ENCODE data around the gene FASTKD1.
"Not testable (repeated sequence)": the region's sequence is repeated elsewhere in the genome, so short reads cannot be mapped to it uniquely, and the experiment has no call there.

Gene FASTKD1

DNA sequence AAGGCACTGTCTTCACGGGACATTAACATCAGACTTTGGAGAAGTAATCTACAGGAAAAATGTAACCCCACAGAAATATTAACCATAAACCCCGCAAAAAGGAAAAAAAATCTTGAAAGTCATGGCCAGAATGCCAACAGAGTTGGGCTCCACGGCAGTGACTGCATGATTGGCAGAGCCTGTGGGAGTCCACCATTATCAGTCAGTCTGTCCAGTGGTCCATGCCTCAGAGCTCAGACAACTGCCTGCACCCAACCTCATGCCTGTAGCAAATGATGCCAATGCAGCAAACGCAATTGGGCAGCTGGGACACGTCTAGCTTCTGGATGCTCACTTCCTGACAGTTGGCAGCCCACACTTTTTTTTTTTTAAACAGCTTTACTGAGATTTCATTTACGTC, 5.4 kb upstream of the FASTKD1 start:
- Histone ChIP-seq H3K4me1 (ENCODE audit: insufficient read depth, low read length, poor library complexity, severe bottlenecking) (no peaks in the 10 kb centered on the region), H3K4me3 (ENCODE audit: low read length, poor library complexity, severe bottlenecking) (no peak overlapping the region), H3K9me2 (replicated peaks; ENCODE audit: low read depth, low read length) (no peaks in the 10 kb centered on the region), H3K36me3 (ENCODE audit: insufficient read depth, low read length) (no peaks in the 10 kb centered on the region), H3F3A (ENCODE audit: low read depth) (no peaks in the 10 kb centered on the region), H3K9ac (ENCODE audit: low read depth, low read length, poor library complexity, severe bottlenecking) (no peak overlapping the region), H3K27me3 (ENCODE audit: insufficient read depth, low read length, poor library complexity, severe bottlenecking) (peaks cover 12% of the 10 kb centered on the region), H3K4me2 (ENCODE audit: low read depth, low read length, poor library complexity, severe bottlenecking) (peak overlapping the region; percentile 3), H3K79me2 (ENCODE audit: insufficient read depth, low read length) (no peaks in the 10 kb centered on the region), H2AFZ (ENCODE audit: low read length) (0 out of 2 replicates have a peak overlapping the region, but pooled peaks have one; percentile 26), H3K9me3 (ENCODE audit: insufficient read depth, low read depth, low read length) (peaks cover 3% of the 10 kb centered on the region; the same call in 1 of the 2 replicates), H4K20me1 (ENCODE audit: insufficient read depth, low read length, poor library complexity, severe bottlenecking) (no peaks in the 10 kb centered on the region)
- no peak for TF ChIP-seq EZH2phosphoT487 (IDR thresholded peaks at IDR 0.05; ENCODE audit: borderline replicate concordance)
- TF ChIP-seq, protein P1, sequence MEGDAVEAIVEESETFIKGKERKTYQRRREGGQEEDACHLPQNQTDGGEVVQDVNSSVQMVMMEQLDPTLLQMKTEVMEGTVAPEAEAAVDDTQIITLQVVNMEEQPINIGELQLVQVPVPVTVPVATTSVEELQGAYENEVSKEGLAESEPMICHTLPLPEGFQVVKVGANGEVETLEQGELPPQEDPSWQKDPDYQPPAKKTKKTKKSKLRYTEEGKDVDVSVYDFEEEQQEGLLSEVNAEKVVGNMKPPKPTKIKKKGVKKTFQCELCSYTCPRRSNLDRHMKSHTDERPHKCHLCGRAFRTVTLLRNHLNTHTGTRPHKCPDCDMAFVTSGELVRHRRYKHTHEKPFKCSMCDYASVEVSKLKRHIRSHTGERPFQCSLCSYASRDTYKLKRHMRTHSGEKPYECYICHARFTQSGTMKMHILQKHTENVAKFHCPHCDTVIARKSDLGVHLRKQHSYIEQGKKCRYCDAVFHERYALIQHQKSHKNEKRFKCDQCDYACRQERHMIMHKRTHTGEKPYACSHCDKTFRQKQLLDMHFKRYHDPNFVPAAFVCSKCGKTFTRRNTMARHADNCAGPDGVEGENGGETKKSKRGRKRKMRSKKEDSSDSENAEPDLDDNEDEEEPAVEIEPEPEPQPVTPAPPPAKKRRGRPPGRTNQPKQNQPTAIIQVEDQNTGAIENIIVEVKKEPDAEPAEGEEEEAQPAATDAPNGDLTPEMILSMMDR (conservative IDR thresholded peaks at IDR 0.05; ENCODE audit: low read length): no peak

DNA sequence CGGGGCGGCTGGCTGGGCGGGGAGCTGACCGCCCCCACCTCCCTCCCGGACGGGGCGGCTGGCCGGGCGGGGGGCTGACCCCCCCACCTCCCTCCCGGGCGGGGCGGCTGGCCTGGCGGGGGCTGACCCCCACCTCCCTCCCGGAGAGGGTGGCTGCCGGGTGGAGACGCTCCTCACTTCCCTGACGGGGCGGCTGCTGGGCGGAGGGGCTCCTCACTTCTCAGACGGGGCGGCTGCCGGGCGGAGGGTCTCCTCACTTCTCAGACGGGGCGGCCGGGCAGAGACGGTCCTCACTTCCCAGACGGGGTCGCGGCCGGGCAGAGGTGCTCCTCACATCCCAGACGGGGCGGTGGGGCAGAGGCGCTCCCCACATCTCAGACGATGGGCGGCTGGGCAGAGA, 1.6 kb upstream of the FASTKD1 start:
- peaks cover 21% of the 10 kb centered on the region for H3K4me1 ChIP-seq (ENCODE audit: insufficient read depth, low read length, poor library complexity, severe bottlenecking)
- H3K9ac ChIP-seq (ENCODE audit: low read depth, low read length, poor library complexity, severe bottlenecking); H3K36me3 ChIP-seq (ENCODE audit: insufficient read depth, low read length); H3K4me2 ChIP-seq (ENCODE audit: low read depth, low read length, poor library complexity, severe bottlenecking); H3K9me3 ChIP-seq (ENCODE audit: insufficient read depth, low read depth, low read length); H3K9me2 ChIP-seq (replicated peaks; ENCODE audit: low read depth, low read length); H3K27me3 ChIP-seq (ENCODE audit: insufficient read depth, low read length, poor library complexity, severe bottlenecking); H3K4me3 ChIP-seq (ENCODE audit: low read length, poor library complexity, severe bottlenecking); H2AFZ ChIP-seq (ENCODE audit: low read length); H3F3A ChIP-seq (ENCODE audit: low read depth): not testable (repeated sequence)
- H3K79me2 ChIP-seq (ENCODE audit: insufficient read depth, low read length): peaks cover 31% of the 10 kb centered on the region
- peaks cover 15% of the 10 kb centered on the region for H4K20me1 ChIP-seq (ENCODE audit: insufficient read depth, low read length, poor library complexity, severe bottlenecking)

DNA sequence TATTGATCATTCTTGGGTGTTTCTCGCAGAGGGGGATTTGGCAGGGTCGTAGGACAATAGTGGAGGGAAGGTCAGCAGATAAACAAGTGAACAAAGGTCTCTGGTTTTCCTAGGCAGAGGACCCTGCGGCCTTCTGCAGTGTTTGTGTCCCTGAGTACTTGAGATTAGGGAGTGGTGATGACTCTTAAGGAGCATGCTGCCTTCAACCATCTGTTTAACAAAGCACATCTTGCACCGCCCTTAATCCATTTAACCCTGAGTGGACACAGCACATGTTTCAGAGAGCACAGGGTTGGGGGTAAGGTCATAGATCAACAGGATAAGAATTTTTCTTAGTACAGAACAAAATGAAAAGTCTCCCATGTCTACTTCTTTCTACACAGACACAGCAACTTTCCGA, 874 bp upstream of the FASTKD1 start:
- peaks cover 25% of the 10 kb centered on the region for H3K4me1 ChIP-seq (ENCODE audit: insufficient read depth, low read length, poor library complexity, severe bottlenecking)
- H3K4me3 ChIP-seq (ENCODE audit: low read length, poor library complexity, severe bottlenecking); H3K9me3 ChIP-seq (ENCODE audit: insufficient read depth, low read depth, low read length); H3F3A ChIP-seq (ENCODE audit: low read depth); H3K9me2 ChIP-seq (replicated peaks; ENCODE audit: low read depth, low read length); H3K4me2 ChIP-seq (ENCODE audit: low read depth, low read length, poor library complexity, severe bottlenecking); H3K36me3 ChIP-seq (ENCODE audit: insufficient read depth, low read length); H2AFZ ChIP-seq (ENCODE audit: low read length); H3K9ac ChIP-seq (ENCODE audit: low read depth, low read length, poor library complexity, severe bottlenecking); H3K27me3 ChIP-seq (ENCODE audit: insufficient read depth, low read length, poor library complexity, severe bottlenecking): not testable (repeated sequence)
- H3K79me2 ChIP-seq (ENCODE audit: insufficient read depth, low read length): peaks cover 36% of the 10 kb centered on the region
- peaks cover 20% of the 10 kb centered on the region for H4K20me1 ChIP-seq (ENCODE audit: insufficient read depth, low read length, poor library complexity, severe bottlenecking)

DNA sequence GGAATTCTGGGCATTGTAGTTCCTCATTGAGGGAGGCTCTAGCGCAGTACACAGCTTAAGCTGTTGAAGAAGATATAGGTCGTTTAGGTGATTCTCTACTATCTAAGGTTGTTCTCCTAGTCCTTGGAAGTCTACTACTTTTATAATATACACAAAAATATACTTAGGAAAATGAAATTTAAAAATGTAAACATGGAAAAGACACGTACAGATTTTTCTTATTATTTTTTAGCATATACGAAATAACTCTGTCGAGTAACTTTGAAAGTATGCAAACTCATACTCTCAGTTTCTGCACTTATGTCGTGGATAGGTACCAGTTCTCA, 272 bp upstream of the FASTKD1 start:
- Histone ChIP-seq H3K27me3 (ENCODE audit: insufficient read depth, low read length, poor library complexity, severe bottlenecking) (peaks cover 3% of the 10 kb centered on the region), H3F3A (ENCODE audit: low read depth) (no peaks in the 10 kb centered on the region), H3K4me3 (ENCODE audit: low read length, poor library complexity, severe bottlenecking) (peak overlapping the region; percentile 88), H2AFZ (ENCODE audit: low read length) (peak overlapping the region; percentile 83; the same call in 1 of the 2 replicates), H3K36me3 (ENCODE audit: insufficient read depth, low read length) (no peaks in the 10 kb centered on the region), H3K79me2 (ENCODE audit: insufficient read depth, low read length) (peaks cover 42% of the 10 kb centered on the region), H3K4me2 (ENCODE audit: low read depth, low read length, poor library complexity, severe bottlenecking) (peak overlapping the region; percentile 78), H3K9me2 (replicated peaks; ENCODE audit: low read depth, low read length) (no peaks in the 10 kb centered on the region), H3K4me1 (ENCODE audit: insufficient read depth, low read length, poor library complexity, severe bottlenecking) (peaks cover 25% of the 10 kb centered on the region), H3K9ac (ENCODE audit: low read depth, low read length, poor library complexity, severe bottlenecking) (no peak overlapping the region), H4K20me1 (ENCODE audit: insufficient read depth, low read length, poor library complexity, severe bottlenecking) (peaks cover 20% of the 10 kb centered on the region), H3K9me3 (ENCODE audit: insufficient read depth, low read depth, low read length) (no peaks in the 10 kb centered on the region)
- no peak for TF ChIP-seq EZH2phosphoT487 (IDR thresholded peaks at IDR 0.05; ENCODE audit: borderline replicate concordance)
- TF ChIP-seq, protein P1 (conservative IDR thresholded peaks at IDR 0.05; ENCODE audit: low read length): no peak
